ENCODE data around the gene OR10G6.
"Not testable (repeated sequence)": the region's sequence is repeated elsewhere in the genome, so short reads cannot be mapped to it uniquely, and the experiment has no call there.

The OR10G6 gene

GRCh38 chr11:123995119-123995518 is at the start of gene OR10G6:
OR10G6 (minus strand) TSS chr11:123995161; CDS start chr11:123995161, 0 bp downstream.
- no peak for DNase-seq

- no peak for DNase-seq
These were observed 48.5 kb upstream of the OR10G6 start for GRCh38 chr11:124043420-124043819.

- DNase-seq: no peak
These were observed 46.3 kb upstream of the OR10G6 start, which contains the start of gene OR10G7 for GRCh38 chr11:124041254-124041653. OR10G7 (minus strand) TSS chr11:124041325; CDS start chr11:124039001, 2,324 bp downstream.

GRCh38 chr11:124039557-124039956 is 44.6 kb upstream of the OR10G6 start:
- DNase-seq: no peak

GRCh38 chr11:124036666-124037065 is 41.7 kb upstream of the OR10G6 start:
- no peak for DNase-seq

GRCh38 chr11:124026498-124026897 is 31.5 kb upstream of the OR10G6 start, which contains the start of gene OR10G8:
OR10G8 (plus strand) TSS chr11:124026798; CDS start chr11:124029623, 2,825 bp downstream.
- DNase-seq: no peak

GRCh38 chr11:124015837-124016236 is 20.9 kb upstream of the OR10G6 start:
- not testable (repeated sequence) for DNase-seq

- DNase-seq: no peak
These were observed 17.7 kb upstream of the OR10G6 start, which contains the start of gene OR10G4 for GRCh38 chr11:124012697-124013096. OR10G4 (plus strand) TSS chr11:124012997; CDS start chr11:124015575, 2,578 bp downstream.

- no peak for DNase-seq
These were observed 15.7 kb downstream of the OR10G6 start for GRCh38 chr11:123979311-123979710.

GRCh38 chr11:123977731-123978347 is 17.1 kb downstream of the OR10G6 start, which contains the start of gene OR10S1:
OR10S1 (minus strand) TSS chr11:123977781; CDS start chr11:123977664, 117 bp downstream.
- no peak for DNase-seq

GRCh38 chr11:123976770-123977560 is 18.0 kb downstream of the OR10G6 start:
- DNase-seq: no peak

- DNase-seq: no peak
These were observed 21.1 kb downstream of the OR10G6 start for GRCh38 chr11:123973816-123974215.

GRCh38 chr11:123956752-123957151 is 38.2 kb downstream of the OR10G6 start:
- no peak for DNase-seq

- DNase-seq: no peak
These were observed 49.8 kb downstream of the OR10G6 start for GRCh38 chr11:123945132-123945531.

Data from stimulated activated CD4-positive, alpha-beta T cell treated with anti-CD3 and anti-CD28 coated beads, Interleukin-2, amount 100 ng/mL, for 48 hours (primary cell).